NCI-H2029 (cell line): ENCODE data around the gene UBASH3B.
"Not testable (repeated sequence)": the region's sequence is repeated elsewhere in the genome, so short reads cannot be mapped to it uniquely, and the experiment has no call there.

ENCODE experiments used
- DNase-seq: peaks from one replicate; lab custom pipeline; 2025; lab: John Stamatoyannopoulos, UW

UBASH3B gene

DNA sequence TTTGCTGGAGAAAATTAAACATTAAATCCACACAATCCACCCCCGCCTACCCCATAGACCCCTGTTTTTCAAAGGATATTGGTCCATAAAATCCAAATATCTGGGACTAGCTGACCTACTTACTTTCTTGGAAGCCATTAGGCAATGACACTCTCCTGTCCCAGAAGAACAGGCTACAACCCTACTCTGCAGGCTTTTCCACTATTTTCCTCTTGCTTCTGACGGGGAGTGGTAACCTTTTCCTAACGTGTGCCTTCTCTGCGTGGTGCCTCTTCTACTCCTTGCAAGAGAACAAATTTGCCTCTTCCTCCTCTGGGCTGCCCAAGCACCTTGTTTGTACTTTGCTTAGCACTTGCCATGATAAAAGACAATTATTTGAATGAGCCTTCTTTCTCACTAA lies 51.6 kb downstream of the UBASH3B start:
- no peak for DNase-seq

DNA sequence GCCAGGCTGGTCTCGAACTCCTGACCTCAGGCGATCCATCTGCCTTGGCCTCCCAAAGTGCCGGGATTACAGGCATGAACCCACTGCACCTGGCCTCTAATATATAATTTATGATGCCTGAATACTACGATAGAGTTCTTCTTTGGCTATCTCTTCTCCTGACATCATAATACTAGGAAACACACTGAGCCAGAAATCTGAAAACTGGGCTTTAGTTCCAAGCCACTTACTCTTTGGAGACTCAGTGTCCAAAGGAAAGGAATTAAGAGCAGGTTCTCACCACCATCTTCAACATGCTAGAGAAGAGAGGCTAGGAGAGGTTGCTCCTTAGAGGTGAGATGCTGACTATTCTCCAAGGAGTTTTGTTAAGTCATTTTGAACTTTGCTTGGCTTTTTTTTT lies 52.4 kb downstream of the UBASH3B start:
- DNase-seq: no peak

DNA sequence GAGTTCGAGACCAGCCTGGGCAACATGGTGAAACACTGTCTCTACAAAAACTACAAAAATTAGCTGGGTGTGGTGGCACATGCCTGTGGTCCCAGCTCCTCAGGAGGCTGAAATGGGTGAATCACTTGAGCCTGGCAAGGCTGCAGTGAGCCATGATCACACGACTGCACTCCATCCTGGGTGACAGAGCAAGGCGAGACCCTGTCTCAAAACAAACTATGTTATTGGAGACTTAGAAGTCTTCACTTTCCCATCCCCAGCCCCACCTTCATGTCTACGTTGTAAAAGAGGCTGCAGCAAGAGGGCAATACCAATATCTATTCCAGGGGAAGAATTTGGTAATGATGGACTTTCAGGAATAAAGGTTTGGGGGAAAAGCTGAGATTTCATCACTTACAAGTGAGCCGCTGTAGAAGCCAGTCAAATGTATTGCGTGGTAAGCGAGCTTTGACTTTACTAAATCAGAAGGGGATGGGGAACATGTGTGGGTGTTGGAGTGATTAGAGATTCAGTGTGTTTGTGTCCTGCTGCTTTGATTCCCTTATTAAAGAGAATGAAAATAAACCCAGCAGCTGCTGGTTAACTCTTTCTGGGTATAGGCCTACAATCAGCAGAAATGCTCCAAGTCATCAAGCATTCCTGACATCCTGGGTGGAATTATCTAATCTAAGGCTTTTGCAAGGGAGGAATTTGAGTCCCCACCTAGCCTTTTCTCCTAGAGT lies 53.7 kb downstream of the UBASH3B start:
- DNase-seq: no peak

DNA sequence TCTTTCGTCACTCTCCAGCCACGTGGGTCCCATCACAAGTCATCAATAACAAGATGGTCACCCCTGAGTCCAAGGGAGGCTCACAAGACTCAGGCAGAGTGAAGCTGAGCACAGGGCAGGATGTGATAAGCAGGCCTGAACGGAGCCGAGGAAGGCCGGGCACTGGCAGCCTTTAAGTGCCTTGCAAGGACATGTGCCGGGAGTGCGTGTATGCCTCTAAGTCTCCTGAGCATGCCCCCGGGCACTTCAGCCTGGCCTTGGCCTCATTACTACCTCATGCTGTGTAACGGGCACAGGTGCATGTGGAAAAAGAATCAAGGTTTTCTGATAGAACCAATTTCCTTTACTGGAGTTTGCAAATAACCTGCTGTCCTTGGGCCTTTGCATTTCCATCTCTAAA lies 55.8 kb downstream of the UBASH3B start:
- DNase-seq: no peak

DNA sequence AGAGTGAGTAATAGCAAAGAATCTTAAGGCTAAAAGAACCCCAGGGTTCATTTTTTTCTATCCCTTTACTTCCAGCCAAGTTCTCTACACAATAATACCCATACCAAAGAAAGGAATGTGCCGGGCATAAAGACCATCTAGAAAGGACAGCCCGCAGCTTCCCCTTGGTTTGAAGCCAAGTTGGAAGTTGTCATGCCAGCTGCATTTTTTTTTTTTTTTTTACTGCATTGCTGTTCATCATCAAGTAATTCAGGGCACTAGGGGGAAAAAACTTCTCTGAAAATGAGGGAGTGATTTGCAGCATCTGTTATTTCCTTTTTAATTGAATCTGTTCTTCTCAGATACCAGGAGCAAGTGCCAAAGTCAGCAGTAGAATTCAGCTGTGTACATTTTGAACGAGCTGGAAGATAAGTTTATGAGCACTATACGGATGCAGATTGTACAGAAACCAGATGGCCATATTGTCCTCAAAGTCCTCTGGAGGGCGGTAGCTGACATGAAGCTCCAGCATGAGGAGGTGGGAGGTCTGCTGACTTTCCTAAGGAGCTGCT lies 56.4 kb downstream of the UBASH3B start:
- DNase-seq: no peak

DNA sequence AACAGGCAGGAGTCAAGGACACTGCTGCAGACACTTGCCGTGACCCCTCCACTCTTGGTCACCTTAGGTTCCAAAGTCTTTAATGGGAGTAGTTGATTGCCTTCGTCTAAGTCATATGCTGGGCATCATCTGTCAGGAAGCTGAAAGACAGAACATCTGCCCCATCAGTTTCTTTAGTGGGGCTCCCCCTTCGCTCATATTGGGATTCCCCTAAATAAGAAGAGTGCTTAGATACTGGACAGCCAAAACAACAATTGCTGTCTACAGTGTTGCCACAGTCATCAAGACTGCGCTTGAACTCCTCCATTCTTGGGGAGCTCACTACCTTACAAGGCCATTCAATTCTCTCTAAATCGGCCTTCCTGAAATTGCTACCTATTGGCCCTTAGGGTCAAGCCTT lies 58.5 kb downstream of the UBASH3B start:
- no peak for DNase-seq

DNA sequence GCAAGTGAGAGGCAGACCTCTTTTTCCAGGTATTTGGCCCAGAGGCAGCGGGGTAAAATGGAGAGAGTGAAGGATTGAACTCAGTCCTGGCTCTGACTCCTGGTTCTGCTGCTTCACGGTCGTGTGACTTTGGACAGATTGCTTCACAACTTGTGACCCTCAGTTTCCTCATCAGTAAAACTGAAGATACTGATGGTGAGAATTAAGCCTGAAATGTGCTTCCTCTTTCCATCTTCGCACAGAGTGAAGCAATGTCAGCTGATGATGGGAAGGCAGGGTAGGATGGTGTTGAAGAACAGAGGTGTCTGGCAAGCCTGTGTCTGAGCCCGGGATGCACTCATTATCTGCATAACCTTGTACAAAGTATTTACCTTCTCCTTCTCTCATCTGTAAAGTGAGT lies 59.0 kb downstream of the UBASH3B start:
- DNase-seq: no peak

DNA sequence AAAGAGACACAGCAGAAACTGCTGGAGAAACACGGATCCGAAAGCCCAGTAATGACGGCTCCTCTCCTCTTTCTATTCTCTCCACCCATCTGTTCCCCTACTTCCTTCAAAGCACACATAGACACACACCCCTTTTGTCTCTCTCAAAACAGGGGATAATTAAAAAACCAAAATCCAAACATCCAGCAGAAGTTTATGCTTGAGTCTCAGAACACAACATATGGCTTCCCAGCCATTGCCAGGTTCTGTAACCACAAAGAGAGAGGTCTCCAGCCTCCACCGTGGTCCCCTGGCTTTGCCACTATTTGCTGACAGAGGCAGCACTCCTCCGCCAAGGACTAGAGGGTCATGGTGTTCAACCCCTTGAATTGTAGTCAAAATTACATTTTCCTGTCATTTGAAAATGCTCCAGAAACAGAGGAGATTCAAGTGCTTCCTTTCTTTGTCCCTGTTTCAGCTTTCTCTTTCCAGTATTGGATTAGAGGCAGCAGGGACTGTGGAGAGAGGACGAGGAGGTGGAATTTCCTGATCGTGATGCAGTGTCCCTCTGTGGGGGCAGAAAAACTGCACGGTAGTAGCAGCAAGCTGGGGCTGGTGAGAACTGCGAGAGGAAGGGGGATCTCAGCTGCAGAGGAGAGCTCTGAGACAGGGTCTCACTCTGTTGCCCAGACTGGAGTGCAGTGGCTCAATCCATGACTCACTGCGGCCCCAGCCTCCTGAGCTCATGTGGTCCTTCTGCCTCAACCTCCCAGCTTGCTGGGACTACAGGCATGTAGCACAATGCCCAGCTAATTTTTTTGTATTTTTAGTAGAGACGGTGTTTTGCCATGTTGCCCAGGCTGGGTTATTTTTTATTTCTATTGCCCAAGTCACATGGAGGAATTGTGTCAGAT lies 60.3 kb downstream of the UBASH3B start:
- DNase-seq: no peak

DNA sequence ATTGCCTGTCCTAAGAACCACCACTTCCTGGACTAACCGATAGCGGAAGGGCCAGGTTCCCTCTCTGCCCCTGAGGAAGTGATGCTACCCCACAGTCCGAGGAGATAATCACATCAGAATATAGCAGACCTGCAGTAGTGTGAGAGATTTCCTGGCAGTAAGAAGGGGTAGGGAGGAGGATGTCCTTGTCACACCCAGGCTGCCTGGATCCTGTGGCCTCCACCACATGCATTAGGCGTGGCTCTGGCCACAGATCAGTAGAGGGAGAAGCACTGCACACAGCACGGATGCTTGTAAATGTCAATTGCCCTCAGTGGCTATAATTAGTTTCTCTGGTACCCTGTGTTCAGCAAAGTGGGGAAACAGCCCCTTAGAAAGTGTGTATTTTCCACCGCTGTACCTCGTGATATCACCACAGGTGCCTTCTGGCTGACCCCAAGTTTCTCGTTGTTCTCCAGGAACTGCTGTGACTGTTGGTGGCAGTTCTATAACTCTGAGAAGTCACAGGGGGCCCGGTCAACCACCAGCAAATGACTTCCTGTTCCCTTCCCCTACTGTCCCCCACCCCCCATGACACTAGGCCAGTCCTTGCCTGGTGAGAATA lies 61.8 kb downstream of the UBASH3B start:
- no peak for DNase-seq

DNA sequence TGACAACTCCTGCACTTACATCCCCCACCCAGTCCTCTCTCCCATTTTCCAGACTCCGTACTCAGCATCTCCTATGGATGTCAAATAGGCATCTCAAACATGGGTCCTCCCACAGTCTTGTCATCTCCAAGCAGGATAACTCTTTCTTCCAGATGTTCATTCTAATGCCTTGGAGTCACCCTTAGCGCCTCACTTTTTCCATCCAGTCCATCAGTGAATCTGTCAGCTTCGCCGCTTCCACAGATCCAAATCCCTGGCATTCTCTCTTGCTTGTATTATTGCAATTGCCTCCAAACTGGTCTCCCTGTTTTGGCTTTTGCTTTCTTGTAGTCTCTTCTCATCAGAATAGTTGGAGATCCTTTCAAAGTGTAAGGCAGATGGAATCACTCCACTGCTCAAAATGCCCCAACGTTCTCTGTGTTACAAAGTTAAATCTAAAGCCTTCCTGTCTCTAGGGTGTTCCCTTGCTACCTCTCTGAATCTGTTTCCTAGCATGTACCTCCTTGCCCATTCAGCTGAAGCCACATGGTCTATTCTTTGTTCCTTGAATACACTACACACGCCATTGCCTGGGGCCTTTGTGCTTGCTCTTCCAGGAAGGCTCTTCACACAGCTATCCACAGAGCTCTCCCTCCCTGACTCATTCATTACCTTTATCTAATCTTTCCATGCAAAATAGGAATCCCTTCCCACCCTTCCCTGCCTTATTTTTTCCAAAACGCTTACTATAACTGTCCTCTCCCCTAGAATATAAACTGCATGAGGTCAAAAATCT lies 64.8 kb downstream of the UBASH3B start:
- DNase-seq: no peak

DNA sequence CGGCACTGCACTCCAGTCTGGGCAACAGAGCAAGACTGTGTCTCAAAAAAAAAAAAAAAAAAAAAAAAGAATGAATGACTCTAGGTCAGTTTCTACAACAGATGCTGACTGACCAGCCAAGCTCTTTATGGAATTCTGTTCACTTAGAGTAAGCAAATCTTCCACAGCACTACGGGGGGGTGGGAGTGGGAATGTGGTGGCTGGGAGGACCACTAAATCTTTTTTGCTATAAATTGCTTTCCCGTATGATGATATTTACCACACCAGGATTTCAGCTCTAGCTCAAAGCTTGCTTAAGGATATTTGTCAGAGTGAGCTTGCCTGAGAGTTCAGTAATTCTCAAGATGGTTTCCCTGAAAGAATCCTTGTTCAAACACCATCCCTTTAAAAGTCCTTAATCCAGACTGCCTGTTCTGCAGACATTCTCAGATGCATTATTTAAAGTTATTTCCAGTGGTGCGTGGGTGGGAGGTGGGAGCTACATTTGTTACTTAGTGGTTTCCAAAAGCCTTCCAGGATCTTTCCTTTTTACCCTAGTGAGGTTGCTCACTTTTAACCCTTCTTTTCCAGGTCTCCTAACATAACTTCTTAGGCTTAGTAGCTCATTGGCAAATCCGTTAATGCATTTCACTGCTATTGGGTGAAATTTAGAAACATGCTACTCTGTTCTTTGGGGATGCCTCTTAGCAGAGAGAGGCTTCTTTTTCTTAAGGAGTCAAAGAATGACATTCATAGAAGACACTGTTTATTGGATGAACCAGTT lies 65.9 kb downstream of the UBASH3B start:
- no peak for DNase-seq

DNA sequence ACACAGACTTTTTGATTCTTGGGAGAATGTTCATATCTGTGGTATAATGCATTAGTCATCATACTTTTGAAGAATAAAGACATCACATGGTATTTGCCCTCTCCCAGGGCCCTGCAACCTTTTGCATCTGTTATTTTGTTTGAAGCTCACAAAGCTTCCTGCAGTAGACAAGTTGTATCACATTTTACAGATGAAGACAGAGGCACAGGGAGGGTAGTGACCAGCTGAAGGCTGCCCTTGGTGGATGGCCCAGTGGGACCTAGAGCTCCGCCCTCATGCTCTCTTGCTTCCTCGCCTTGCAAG lies 66.4 kb downstream of the UBASH3B start:
- no peak for DNase-seq

DNA sequence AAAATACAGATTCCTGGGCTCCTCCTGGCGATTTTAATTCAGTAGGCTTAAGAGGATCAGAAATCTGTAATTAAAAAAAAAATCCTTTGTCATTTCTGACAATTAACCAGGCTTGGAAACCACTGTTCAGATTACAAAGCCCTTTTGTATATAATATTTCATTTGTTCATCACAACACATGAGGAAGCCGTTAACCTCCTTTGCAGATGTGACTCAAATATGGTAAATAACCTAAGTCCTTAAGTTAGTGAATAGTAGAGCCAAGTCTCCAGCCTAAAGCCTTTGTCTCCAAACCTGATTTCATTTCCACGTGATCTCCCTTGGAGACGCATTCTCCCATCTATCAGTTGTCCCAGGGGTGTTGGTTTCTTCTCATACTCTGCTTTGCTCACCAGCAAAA lies 67.6 kb downstream of the UBASH3B start:
- DNase-seq: no peak

DNA sequence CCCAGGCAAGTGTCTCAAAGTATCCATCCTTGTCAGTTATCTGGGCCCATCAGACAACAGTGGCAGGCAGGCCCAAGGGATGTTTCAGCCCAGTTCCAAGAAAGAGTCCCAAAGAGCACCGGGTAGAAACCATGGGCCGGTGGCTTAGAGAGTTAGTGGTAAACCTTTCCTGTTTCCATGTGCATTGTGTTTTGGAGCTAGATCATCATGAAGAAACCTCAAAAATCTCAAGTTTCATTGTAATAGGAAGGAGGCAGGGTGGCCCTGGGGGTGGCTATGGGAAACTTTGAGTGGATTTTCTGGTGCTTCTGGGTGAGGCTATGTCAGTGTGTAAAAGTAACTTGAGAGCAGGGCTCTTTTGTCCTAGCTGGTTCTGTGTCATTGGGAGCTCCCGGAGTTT lies 68.1 kb downstream of the UBASH3B start:
- no peak for DNase-seq

DNA sequence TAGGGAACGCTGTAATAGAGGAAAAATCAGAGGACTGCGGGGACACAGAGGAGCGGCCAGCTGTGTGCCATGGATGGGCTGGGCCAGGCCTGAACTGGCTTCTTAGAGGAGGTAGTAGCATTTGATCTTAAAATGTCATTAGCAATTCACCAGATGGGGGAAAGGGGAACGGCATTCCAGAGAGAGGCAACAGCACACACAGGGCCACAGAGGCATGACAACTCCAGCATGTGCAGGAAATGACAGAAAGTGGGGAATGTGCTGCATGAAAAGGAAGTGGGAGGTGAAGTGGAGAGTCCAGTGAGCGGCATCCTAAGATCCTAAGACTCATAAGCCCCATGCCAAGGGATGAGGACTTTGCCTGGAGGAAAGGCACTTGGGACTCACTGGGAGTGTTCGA lies 69.0 kb downstream of the UBASH3B start:
- no peak for DNase-seq

DNA sequence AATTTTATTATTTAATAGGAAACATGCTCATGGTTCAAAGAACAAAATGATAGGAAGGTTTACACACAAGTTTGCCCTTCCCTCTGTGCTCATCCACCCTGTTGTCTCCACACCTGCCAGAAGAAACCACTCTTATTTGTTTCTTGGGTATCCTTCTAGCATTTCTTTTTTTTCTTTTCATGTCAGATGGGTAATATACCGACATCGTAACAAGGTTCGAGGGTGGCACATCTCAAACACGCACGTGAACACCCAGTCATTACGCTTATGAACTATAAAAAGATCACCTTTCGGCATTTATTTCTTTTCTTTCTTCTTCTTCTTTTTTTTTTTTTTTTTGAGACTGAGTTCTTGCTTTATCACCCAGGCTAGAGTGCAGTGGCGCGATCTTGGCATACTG lies 70.5 kb downstream of the UBASH3B start:
- no peak for DNase-seq

DNA sequence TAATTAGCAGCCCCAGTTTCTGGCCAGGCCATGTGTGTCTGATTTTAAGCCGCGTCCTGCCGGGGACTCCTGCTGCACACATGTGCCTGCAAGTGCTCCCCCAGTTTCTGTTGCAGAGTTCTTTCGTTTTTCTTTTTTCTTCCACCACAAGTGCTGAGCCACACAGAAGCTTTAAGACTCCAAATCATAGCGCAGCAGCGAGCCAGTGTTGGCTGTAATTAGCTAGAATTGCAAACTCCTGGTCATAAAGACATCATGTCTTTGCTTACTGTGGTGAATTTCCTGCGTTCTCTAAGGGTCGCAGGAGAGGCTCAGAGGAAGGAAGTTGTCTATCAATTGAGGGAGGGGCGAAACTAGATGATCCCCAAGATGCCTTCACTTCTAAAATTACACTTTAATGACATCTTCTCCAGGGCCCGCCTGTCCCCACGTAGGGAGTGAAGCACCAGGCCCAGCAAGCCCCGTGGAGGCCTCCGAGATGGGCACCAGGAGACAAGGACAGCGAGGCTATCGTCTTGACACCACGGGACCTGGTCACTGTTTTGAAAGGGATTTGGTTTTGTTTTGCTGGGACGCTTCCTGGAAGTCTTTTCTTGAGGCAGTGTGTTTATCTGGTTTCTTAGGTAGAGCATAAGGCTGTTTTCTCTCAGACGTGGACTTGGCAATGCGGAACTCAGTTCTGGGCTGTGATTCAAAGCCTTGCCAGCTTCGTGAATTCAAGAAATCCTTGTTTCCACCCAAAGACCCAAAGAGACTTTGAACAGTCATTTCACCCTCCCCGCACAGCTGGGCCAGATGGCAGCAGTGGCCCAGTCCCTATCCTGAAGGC lies 71.8 kb downstream of the UBASH3B start:
- no peak for DNase-seq

DNA sequence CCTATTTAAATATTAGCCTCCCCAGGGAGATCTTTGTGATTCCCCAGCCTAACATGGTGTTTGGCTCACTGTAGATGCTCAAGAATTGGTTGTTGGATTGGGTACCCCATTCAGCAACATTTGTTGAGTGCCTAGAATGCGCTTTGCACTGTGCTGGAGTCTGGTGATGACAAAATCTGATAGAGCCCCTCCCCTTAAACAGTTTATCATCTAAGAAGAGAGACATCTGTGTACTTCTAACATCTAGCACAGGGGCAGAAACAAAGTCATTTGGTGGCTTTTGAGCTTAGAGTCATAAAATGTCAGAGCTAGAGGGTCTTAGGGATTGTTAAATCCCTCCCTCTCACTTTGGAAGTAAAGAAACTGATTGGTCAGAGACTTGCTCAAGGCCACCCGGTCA lies 73.0 kb downstream of the UBASH3B start:
- DNase-seq: no peak

DNA sequence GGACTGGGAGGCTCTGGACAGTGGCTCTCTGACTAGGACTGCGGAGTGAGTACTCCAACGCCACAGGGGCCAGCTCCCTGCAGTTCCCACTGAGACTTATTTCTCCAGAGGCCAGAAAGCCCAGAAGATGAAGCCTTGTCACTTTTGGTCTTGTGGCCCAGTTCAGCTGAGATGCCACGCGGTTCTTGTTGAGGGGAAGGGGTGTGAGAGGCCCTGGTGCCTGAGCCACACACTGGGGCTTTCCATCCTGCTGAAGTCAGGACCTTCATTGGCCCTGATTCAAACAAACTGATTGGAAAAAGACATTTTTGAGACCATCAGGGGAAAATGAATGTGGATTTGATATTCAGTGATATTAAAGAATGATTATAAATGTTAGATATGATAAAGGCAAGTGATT lies 73.6 kb downstream of the UBASH3B start:
- DNase-seq: no peak

DNA sequence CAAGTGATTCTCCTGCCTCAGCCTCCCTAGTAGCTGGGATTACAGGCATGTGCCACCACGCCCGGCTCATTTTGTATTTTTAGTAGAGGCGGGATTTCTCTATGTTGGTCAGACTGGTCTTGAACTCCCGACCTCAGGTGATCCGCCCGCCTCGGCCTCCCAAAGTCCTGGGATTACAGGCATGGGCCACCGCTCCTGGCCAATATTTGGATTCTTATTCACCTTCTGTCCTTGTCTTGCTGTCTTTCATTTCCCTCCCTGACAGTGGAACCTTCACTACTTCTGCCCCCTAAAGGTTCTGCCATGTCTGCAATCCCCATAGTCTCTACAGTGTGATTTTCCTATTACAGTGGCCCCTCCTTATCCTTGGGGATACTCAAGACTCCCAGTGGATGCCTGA lies 75.2 kb downstream of the UBASH3B start:
- not testable (repeated sequence) for DNase-seq

DNA sequence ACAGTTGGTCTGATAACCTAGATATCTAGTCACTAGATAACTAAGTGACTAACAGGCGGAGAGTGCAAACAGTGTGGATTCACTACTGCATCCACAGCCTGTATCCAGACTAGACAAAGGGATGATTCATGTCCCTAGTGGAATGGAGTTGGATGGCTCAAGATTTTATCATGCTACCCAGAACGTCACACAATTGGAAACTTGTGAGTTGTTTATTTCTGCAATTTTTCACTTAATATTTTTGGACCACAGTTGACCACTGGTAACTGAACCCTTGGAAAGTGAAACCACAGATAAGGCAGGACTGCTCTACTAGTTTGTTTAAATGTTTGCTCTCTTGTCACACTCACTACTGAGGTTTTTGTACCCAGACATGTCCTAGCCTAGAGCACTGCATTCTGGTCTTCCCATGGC lies 76.0 kb downstream of the UBASH3B start:
- no peak for DNase-seq
